Mesenchymal stem cell (in vitro differentiated cells and primary cell): ENCODE data around the gene SLIT3.
A peak's percentile ranks its signal among the peaks of the same experiment; 100 is the strongest.

Experiments used
- DNase-seq: peaks from one replicate; pipeline ENCODE4 v3.0.0-alpha.2; 2013
- H2AFZ ChIP-seq: one replicate; pipeline ENCODE4 v1.6.1; 2013; ENCODE audit warnings: low read depth, mild to moderate bottlenecking, control low read depth, inconsistent platforms, low read length, moderate library complexity
- H2AK5ac ChIP-seq: 2 replicates; pipeline ENCODE4 v1.6.1; 2013; ENCODE audit warnings: low read length, moderate library complexity, mild to moderate bottlenecking, inconsistent platforms; ENCODE audit not compliant: severe bottlenecking
- H2BK120ac ChIP-seq: one replicate; pipeline ENCODE4 v1.6.1; 2013; ENCODE audit warnings: low read depth, mild to moderate bottlenecking, inconsistent platforms, low read length, moderate library complexity
- H2BK12ac ChIP-seq, 2 experiments: one replicate each; pipeline ENCODE4 v1.6.1; 2013; ENCODE audit warnings: inconsistent platforms in 2 of 2, low read length in 2 of 2, mild to moderate bottlenecking in 2 of 2, moderate library complexity in 2 of 2, control low read depth in 1 of 2
- H2BK15ac ChIP-seq: one replicate; pipeline ENCODE4 v1.6.1; 2013; ENCODE audit warnings: mild to moderate bottlenecking, low read depth, inconsistent platforms; ENCODE audit not compliant: poor library complexity, severe bottlenecking
- H2BK5ac ChIP-seq: 2 replicates; pipeline ENCODE4 v1.6.1; 2013; ENCODE audit warnings: low read depth, mild to moderate bottlenecking, low read length, control low read depth, inconsistent platforms; ENCODE audit not compliant: poor library complexity, severe bottlenecking
- H3K14ac ChIP-seq, 2 experiments: one replicate each; pipeline ENCODE4 v1.6.1; 2013; ENCODE audit warnings: inconsistent platforms in 2 of 2, low read length in 2 of 2, control low read depth in 1 of 2, mild to moderate bottlenecking in 1 of 2, moderate library complexity in 1 of 2
- H3K18ac ChIP-seq, 2 experiments: one replicate each; pipeline ENCODE4 v1.6.1; 2013; ENCODE audit warnings: inconsistent platforms in 2 of 2, low read length in 2 of 2, control low read depth in 1 of 2, low read depth in 1 of 2, mild to moderate bottlenecking in 1 of 2
- H3K23ac ChIP-seq, 2 experiments: one replicate each; pipeline ENCODE4 v1.6.1; 2013; ENCODE audit warnings: inconsistent platforms in 2 of 2, low read length in 2 of 2, mild to moderate bottlenecking in 2 of 2, moderate library complexity in 2 of 2, control low read depth in 1 of 2
- H3K27ac ChIP-seq: 2 replicates; pipeline ENCODE4 v1.5.1; 2013; ENCODE audit warnings: mild to moderate bottlenecking, moderate library complexity, low read length, control low read depth, inconsistent platforms; ENCODE audit not compliant: poor library complexity, severe bottlenecking
- H3K27me3 ChIP-seq, 2 experiments: 2 replicates each; pipeline versions ENCODE4 v1.6.1 to v1.7.0; 2013; ENCODE audit warnings: low read length in 2 of 2, mild to moderate bottlenecking in 2 of 2, moderate library complexity in 2 of 2, control low read depth in 1 of 2, inconsistent platforms in 1 of 2; ENCODE audit not compliant: control insufficient read depth in 1 of 2, insufficient read depth in 1 of 2
- H3K36me3 ChIP-seq, 2 experiments: 2 replicates each; pipeline versions ENCODE4 v1.6.1 to v1.7.0; 2013; ENCODE audit warnings: low read length in 2 of 2, control low read depth in 1 of 2, inconsistent platforms in 1 of 2, low read depth in 1 of 2, mild to moderate bottlenecking in 1 of 2; ENCODE audit not compliant: insufficient read depth in 2 of 2, control insufficient read depth in 1 of 2
- H3K4ac ChIP-seq, 2 experiments: one replicate each; pipeline ENCODE4 v1.6.1; 2013; ENCODE audit warnings: inconsistent platforms in 2 of 2, low read length in 2 of 2, mild to moderate bottlenecking in 2 of 2, moderate library complexity in 2 of 2, control low read depth in 1 of 2, low read depth in 1 of 2
- H3K4me1 ChIP-seq: 2 replicates; pipeline ENCODE4 v1.6.1; 2013; ENCODE audit warnings: low read depth, low read length, control low read depth; ENCODE audit not compliant: control insufficient read depth, insufficient read depth
- H3K4me2 ChIP-seq: 2 replicates; pipeline ENCODE4 v1.6.1; 2013; ENCODE audit warnings: low read length, mild to moderate bottlenecking, inconsistent platforms; ENCODE audit not compliant: poor library complexity, severe bottlenecking
- H3K4me3 ChIP-seq, 2 experiments: 2 replicates each; pipeline versions ENCODE4 v1.5.1 to v1.7.0; 2013; ENCODE audit warnings: low read length in 2 of 2, mild to moderate bottlenecking in 2 of 2, control low read depth in 1 of 2, low read depth in 1 of 2; ENCODE audit not compliant: insufficient read depth in 1 of 2
- H3K79me1 ChIP-seq: replicated peaks from 2 replicates; pipeline ENCODE4 v1.6.1; 2013; ENCODE audit warnings: mild to moderate bottlenecking, control low read depth, low read length, inconsistent platforms; ENCODE audit not compliant: poor library complexity, severe bottlenecking
- H3K9ac ChIP-seq: 2 replicates; pipeline ENCODE4 v1.7.0; 2013; ENCODE audit warnings: mild to moderate bottlenecking, low read length, moderate library complexity
- H3K9me3 ChIP-seq: 2 replicates; pipeline ENCODE4 v1.7.0; 2013; ENCODE audit warnings: mild to moderate bottlenecking, low read length; ENCODE audit not compliant: control insufficient read depth
- H4K8ac ChIP-seq: one replicate; pipeline ENCODE4 v1.6.1; 2013; ENCODE audit warnings: inconsistent platforms, mild to moderate bottlenecking, low read length, moderate library complexity
- H4K91ac ChIP-seq: one replicate; pipeline ENCODE4 v1.6.1; 2013; ENCODE audit warnings: mild to moderate bottlenecking, low read length, inconsistent platforms
- WGBS: methylation state at CpG from one replicate; pipeline ENCODE4 v1.1.7; 2013; ENCODE audit warnings: mixed read lengths; 5-methylcytosine and 5-hydroxymethylcytosine counted together

Gene SLIT3

GRCh38 chr5:169174923-169175322 is 126.0 kb downstream of the SLIT3 start:
- H2BK5ac ChIP-seq = no peak overlapping the region
- 88% methylated on average over 1 of the region's 1 CpG for WGBS
- no peak overlapping the region for H2BK120ac ChIP-seq
- no peak overlapping the region for H3K23ac ChIP-seq
- peaks cover 0 to 61% of the 10 kb centered on the region in 2 experiments for H3K36me3 ChIP-seq
- no peak overlapping the region for H2AFZ ChIP-seq
- no peak overlapping the region for H3K18ac ChIP-seq
- no peak overlapping the region for H3K14ac ChIP-seq
- no peak overlapping the region for H3K4me3 ChIP-seq
- H3K27me3 ChIP-seq = peaks cover 0 to under 1% of the 10 kb centered on the region in 2 experiments
- H3K4me1 ChIP-seq = no peaks in the 10 kb centered on the region
- H4K91ac ChIP-seq = no peak overlapping the region
- H3K4ac ChIP-seq = no peak overlapping the region
- no peak overlapping the region for H2BK12ac ChIP-seq
- no peaks in the 10 kb centered on the region for H3K79me1 ChIP-seq
- no peak overlapping the region for H3K9ac ChIP-seq
- H3K4me2 ChIP-seq = no peak overlapping the region
- H3K27ac ChIP-seq = no peak overlapping the region
- H2AK5ac ChIP-seq = no peak overlapping the region
- H2BK15ac ChIP-seq = no peak overlapping the region
- H4K8ac ChIP-seq = no peak overlapping the region
- DNase-seq = no peak
- no peaks in the 10 kb centered on the region for H3K9me3 ChIP-seq

- Histone ChIP-seq H3K79me1 (no peaks in the 10 kb centered on the region), H3K4me2 (no peak overlapping the region), H4K8ac (no peak overlapping the region), H3K14ac (no peak overlapping the region), H3K4ac (no peak overlapping the region), H3K36me3 (peaks cover 0 to 59% of the 10 kb centered on the region in 2 experiments), H2BK120ac (no peak overlapping the region), H2BK12ac (no peak overlapping the region), H3K9me3 (no peaks in the 10 kb centered on the region), H3K23ac (no peak overlapping the region), H2AFZ (no peak overlapping the region), H3K4me3 (no peak overlapping the region), H3K18ac (no peak overlapping the region), H3K9ac (no peak overlapping the region), H3K27ac (no peak overlapping the region), H3K4me1 (no peaks in the 10 kb centered on the region), H4K91ac (no peak overlapping the region), H3K27me3 (peaks cover 0 to 7% of the 10 kb centered on the region in 2 experiments), H2AK5ac (no peak overlapping the region), H2BK15ac (no peak overlapping the region), H2BK5ac (no peak overlapping the region)
- DNase-seq = no peak
- WGBS = 89% methylated on average over 6 of the region's 6 CpGs
Observed at GRCh38 chr5:169173372-169173771, 127.6 kb downstream of the SLIT3 start.

GRCh38 chr5:169171515-169171914 is 129.4 kb downstream of the SLIT3 start:
- no peak overlapping the region for H3K4me3 ChIP-seq
- no peak overlapping the region for H3K27ac ChIP-seq
- peaks cover 0 to 10% of the 10 kb centered on the region in 2 experiments for H3K27me3 ChIP-seq
- no peak overlapping the region for H2BK5ac ChIP-seq
- no peak overlapping the region for H2AK5ac ChIP-seq
- H4K91ac ChIP-seq = no peak overlapping the region
- H2AFZ ChIP-seq = no peak overlapping the region
- no peak overlapping the region for H3K18ac ChIP-seq
- no peak overlapping the region for H4K8ac ChIP-seq
- H3K36me3 ChIP-seq = peaks cover 0 to 42% of the 10 kb centered on the region in 2 experiments
- no peak overlapping the region for H3K4me2 ChIP-seq
- H3K4me1 ChIP-seq = no peaks in the 10 kb centered on the region
- H3K79me1 ChIP-seq = no peaks in the 10 kb centered on the region
- H3K9ac ChIP-seq = no peak overlapping the region
- H3K23ac ChIP-seq = no peak overlapping the region
- no peak overlapping the region for H2BK12ac ChIP-seq
- no peaks in the 10 kb centered on the region for H3K9me3 ChIP-seq
- H2BK15ac ChIP-seq = no peak overlapping the region
- no peak overlapping the region for H3K14ac ChIP-seq
- DNase-seq = no peak
- WGBS = 89% methylated on average over 2 of the region's 2 CpGs
- no peak overlapping the region for H3K4ac ChIP-seq
- H2BK120ac ChIP-seq = no peak overlapping the region

GRCh38 chr5:169169783-169170182 is 131.2 kb downstream of the SLIT3 start:
- Histone ChIP-seq H3K9ac (no peak overlapping the region), H3K9me3 (no peaks in the 10 kb centered on the region), H3K4ac (no peak overlapping the region), H2BK5ac (no peak overlapping the region), H2AFZ (no peak overlapping the region), H3K14ac (peak overlapping the region in 1 of 2 experiments; percentile 70), H3K4me3 (no peak overlapping the region), H3K36me3 (peaks cover 0 to 24% of the 10 kb centered on the region in 2 experiments), H3K23ac (no peak overlapping the region), H3K4me1 (no peaks in the 10 kb centered on the region), H2AK5ac (no peak overlapping the region), H2BK120ac (no peak overlapping the region), H3K18ac (no peak overlapping the region), H2BK15ac (no peak overlapping the region), H4K91ac (no peak overlapping the region), H3K27me3 (peaks cover 0 to 10% of the 10 kb centered on the region in 2 experiments), H3K4me2 (no peak overlapping the region), H4K8ac (no peak overlapping the region), H3K79me1 (no peaks in the 10 kb centered on the region), H2BK12ac (no peak overlapping the region), H3K27ac (no peak overlapping the region)
- no peak for DNase-seq
- 90% methylated on average over 4 of the region's 4 CpGs for WGBS
